Liver (tissue), 3 donors: ENCODE results near the gene ATP10B.

ENCODE experiments used
- CTCF ChIP-seq: fragments of 150-350 bp; IDR thresholded peaks from 2 replicates; pipeline ENCODE4 v1.5.1; 2017; ENCODE audit warnings: improper control_type of control experiment, low read depth, low read length; ENCODE audit not compliant: missing input control
- GABPA ChIP-seq, 2 donors: IDR thresholded peaks in 1 of 2; conservative IDR thresholded peaks in 1 of 2; 2 replicates each; pipeline ENCODE4 v1.6.1; 2016; ENCODE audit warnings: antibody characterized with exemption in 2 of 2, mild to moderate bottlenecking in 1 of 2, moderate library complexity in 1 of 2
- HNF4G ChIP-seq: IDR thresholded peaks from 2 replicates; pipeline ENCODE4 v1.6.1; 2016; ENCODE audit warnings: antibody characterized with exemption
- RAD21 ChIP-seq, 2 donors: IDR thresholded peaks; 2 replicates each; pipeline ENCODE4 v1.6.1; 2016; ENCODE audit warnings: antibody characterized with exemption in 2 of 2, mild to moderate bottlenecking in 2 of 2
- YY1 ChIP-seq: IDR thresholded peaks from 2 replicates; pipeline ENCODE4 v1.6.1; 2016; ENCODE audit warnings: antibody characterized with exemption, mild to moderate bottlenecking
- TF ChIP-seq, protein P1 (sequence below): IDR thresholded peaks from 2 replicates; pipeline ENCODE4 v1.6.1; 2016; ENCODE audit warnings: antibody characterized with exemption, mild to moderate bottlenecking
- donor health status: healthy.
- donor health status: healthy.

- no peak for TF ChIP-seq CTCF
- TF ChIP-seq HNF4G, result no peak
- TF ChIP-seq GABPA (IDR thresholded peaks at IDR 0.05 in 1 of 2, conservative IDR thresholded peaks at IDR 0.05 in 1 of 2), result no peak
- TF ChIP-seq RAD21 (IDR thresholded peaks at IDR 0.05), result no peak
- TF ChIP-seq YY1, result no peak
- TF ChIP-seq, protein P1, sequence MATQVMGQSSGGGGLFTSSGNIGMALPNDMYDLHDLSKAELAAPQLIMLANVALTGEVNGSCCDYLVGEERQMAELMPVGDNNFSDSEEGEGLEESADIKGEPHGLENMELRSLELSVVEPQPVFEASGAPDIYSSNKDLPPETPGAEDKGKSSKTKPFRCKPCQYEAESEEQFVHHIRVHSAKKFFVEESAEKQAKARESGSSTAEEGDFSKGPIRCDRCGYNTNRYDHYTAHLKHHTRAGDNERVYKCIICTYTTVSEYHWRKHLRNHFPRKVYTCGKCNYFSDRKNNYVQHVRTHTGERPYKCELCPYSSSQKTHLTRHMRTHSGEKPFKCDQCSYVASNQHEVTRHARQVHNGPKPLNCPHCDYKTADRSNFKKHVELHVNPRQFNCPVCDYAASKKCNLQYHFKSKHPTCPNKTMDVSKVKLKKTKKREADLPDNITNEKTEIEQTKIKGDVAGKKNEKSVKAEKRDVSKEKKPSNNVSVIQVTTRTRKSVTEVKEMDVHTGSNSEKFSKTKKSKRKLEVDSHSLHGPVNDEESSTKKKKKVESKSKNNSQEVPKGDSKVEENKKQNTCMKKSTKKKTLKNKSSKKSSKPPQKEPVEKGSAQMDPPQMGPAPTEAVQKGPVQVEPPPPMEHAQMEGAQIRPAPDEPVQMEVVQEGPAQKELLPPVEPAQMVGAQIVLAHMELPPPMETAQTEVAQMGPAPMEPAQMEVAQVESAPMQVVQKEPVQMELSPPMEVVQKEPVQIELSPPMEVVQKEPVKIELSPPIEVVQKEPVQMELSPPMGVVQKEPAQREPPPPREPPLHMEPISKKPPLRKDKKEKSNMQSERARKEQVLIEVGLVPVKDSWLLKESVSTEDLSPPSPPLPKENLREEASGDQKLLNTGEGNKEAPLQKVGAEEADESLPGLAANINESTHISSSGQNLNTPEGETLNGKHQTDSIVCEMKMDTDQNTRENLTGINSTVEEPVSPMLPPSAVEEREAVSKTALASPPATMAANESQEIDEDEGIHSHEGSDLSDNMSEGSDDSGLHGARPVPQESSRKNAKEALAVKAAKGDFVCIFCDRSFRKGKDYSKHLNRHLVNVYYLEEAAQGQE, result no peak
Observed at GRCh38 chr5:160542281-160542680, 309.7 kb downstream of the ATP10B start.
